Measurements from ENCODE around the gene SCN10A. TPM values are rescaled to one million over a fixed set of nuclear protein-coding genes. Genes with fewer than 3 reads are reported as not detected.

The SCN10A gene
- total and polyA plus RNA-seq, 9 donors, result 0.05 TPM; not detected in 8

DNA sequence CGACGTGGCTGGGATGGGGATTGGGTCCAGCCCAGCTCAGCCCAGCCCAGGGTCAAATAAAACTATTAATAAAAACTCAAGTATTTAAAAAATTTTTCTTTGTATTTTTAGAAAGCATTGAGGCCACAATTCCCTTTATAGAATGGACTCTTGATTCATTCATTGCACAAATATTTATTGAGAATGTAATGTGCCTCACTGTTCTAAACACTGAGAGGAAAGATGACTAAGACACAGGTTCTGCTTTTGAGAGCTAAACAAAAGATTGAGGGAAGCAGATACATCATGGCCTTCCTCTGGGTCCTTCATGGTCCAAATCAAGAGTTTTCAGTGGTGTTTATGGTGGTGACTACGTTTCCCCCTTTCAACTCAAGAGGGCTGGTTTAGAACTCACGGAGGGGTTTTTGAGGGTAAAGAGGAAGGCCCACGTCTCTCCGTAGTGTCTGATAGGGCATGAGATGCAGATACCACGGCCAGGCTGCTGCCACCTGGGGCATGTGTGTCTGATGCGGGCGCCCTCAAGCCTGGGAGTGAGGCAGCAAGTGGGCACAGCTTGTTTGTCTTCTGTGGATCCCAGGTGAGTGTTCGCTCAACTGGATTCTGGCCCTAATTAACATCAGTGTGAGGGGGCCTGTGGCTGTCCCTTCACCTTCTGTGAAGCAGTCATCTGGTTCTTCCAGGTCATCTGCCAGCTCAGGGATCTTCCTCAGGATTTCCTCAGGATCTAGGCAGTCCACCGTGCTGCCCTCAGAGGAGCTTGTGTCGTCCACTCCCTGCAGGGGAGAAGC is 93.0 kb downstream of the SCN10A start:
- Histone ChIP-seq H3K27me3 (no peaks in the 10 kb centered on the region), H3K4me3 (no peak overlapping the region), H3K4me1 (ENCODE audit: insufficient read depth) (no peaks in the 10 kb centered on the region), H3K27ac (no peak overlapping the region), H3K9me3 (no peaks in the 10 kb centered on the region), H3K36me3 (no peaks in the 10 kb centered on the region)
- DNase-seq, result no peak
- no peak for TF ChIP-seq POLR2A (IDR thresholded peaks at IDR 0.05)
- TF ChIP-seq, protein P1, sequence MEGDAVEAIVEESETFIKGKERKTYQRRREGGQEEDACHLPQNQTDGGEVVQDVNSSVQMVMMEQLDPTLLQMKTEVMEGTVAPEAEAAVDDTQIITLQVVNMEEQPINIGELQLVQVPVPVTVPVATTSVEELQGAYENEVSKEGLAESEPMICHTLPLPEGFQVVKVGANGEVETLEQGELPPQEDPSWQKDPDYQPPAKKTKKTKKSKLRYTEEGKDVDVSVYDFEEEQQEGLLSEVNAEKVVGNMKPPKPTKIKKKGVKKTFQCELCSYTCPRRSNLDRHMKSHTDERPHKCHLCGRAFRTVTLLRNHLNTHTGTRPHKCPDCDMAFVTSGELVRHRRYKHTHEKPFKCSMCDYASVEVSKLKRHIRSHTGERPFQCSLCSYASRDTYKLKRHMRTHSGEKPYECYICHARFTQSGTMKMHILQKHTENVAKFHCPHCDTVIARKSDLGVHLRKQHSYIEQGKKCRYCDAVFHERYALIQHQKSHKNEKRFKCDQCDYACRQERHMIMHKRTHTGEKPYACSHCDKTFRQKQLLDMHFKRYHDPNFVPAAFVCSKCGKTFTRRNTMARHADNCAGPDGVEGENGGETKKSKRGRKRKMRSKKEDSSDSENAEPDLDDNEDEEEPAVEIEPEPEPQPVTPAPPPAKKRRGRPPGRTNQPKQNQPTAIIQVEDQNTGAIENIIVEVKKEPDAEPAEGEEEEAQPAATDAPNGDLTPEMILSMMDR (IDR thresholded peaks at IDR 0.05), result no peak
- no peak for TF ChIP-seq EP300 (IDR thresholded peaks at IDR 0.05)
- intact Hi-C loops (cut with DNase I), result no loop called here
- WGBS, 3 donors, result 68 to 76% (median 69%) methylated on average over 12 of the region's 12 CpGs

DNA sequence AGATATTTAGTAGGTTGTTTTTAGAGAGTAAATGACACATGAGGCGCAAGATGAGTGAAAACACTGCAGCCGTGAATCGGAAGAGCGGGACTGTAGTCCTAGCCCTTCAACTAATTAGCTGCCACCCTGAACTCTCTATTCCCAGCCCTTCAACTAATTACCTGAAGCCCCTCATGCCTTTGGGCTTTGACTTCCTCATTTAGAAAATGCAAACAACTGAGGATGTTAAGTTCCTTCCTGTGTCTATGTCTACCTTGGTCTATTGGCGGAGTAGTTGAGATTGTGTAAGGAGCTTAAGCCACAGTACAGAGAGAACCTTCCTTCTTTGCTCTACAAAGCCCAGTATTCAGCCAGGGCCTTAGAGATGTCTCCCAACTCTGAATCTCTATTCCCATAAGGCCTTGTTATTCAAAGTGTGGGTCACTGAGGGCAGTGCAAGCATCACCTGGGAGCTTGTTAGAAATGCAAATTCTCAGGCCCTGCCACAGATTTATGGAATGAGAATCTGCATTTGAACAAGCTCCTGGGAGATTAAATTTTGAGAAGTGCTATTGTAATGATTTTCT is 94.7 kb downstream of the SCN10A start:
- Histone ChIP-seq H3K36me3 (no peaks in the 10 kb centered on the region), H3K9me3 (no peaks in the 10 kb centered on the region), H3K27ac (no peak overlapping the region), H3K4me3 (no peak overlapping the region), H3K27me3 (no peaks in the 10 kb centered on the region), H3K4me1 (ENCODE audit: insufficient read depth) (no peaks in the 10 kb centered on the region)
- WGBS, 3 donors, result 90 to 93% (median 92%) methylated on average over 5 of the region's 5 CpGs
- TF ChIP-seq EP300 (IDR thresholded peaks at IDR 0.05), result no peak
- TF ChIP-seq, protein P1 (IDR thresholded peaks at IDR 0.05), result no peak
- TF ChIP-seq POLR2A (IDR thresholded peaks at IDR 0.05), result no peak
- DNase-seq, result no peak
- intact Hi-C loops (cut with DNase I), result no loop called here

DNA sequence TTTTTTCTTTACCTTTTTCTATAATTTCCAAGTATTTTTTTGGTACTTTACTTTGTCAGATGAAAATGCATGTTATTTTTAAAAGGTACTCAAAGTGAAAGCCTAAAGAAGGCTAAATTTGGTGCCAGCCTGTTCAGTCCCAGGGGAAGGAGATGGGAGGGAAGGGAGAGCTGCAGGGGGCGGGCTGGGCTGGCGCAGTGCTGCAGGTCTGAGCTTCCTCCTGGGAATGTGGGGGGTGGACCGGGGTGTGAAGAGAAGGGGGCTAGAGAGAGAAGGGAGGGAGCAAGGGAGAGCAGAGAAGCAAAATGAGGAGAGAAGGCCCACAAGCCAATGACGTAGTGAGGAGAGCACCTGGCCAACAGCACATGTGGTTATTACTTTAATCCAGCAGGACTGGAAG is 95.6 kb downstream of the SCN10A start:
- H3K9me3 ChIP-seq, result no peaks in the 10 kb centered on the region
- no peak for DNase-seq
- H3K4me3 ChIP-seq, result no peak overlapping the region
- no peak overlapping the region for H3K27ac ChIP-seq
- no peaks in the 10 kb centered on the region for H3K27me3 ChIP-seq
- WGBS, 3 donors, result 38 to 45% (median 41%) methylated on average over 4 of the region's 4 CpGs
- intact Hi-C loops (cut with DNase I), result no loop called here
- H3K36me3 ChIP-seq, result no peaks in the 10 kb centered on the region
- H3K4me1 ChIP-seq (ENCODE audit: insufficient read depth), result no peaks in the 10 kb centered on the region
- TF ChIP-seq POLR2A (IDR thresholded peaks at IDR 0.05) (no peak), EP300 (IDR thresholded peaks at IDR 0.05) (no peak)
- TF ChIP-seq, protein P1 (IDR thresholded peaks at IDR 0.05), result no peak

DNA sequence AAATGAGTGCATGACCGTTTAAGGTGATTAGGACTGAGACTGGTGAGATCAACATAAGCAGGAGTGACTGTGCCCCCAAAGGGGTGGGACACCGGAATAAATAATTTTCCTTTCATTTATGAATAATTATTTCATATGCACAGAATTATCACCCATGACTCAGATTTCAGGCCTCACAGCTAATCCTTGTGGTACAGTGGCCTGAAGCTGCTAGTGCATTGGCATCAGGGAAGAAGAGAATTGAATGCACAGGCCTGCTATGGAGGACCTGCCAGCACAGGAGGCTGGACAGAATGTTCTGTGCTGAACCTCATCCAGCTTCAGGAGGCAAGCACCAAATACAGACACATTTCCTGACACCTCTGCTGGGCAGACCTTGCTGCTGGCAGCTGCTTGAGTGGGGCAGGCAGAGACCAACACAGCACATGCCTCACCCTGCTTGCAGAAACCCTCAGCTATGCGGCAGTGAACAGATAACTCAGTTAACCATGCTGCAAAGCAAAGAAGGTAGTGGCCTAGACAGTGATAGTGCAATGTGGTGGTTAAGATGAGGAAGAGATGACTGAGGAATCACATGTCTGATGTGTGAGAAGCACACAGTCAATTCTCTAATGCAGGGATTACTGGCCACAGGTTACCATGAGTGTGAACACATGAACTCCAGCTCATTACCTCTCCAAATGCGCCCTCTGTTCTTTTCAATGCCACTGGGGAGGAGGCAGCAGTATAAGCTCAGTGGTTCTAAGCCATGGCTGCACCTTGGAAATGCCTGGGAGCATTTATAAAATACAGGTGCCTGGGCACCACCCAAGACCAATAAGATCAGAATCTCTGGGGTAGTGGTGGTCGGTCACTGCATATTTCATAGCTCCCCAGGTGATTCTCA is 98.4 kb downstream of the SCN10A start:
- Histone ChIP-seq H3K27ac (no peak overlapping the region), H3K4me3 (no peak overlapping the region), H3K9me3 (no peaks in the 10 kb centered on the region), H3K4me1 (ENCODE audit: insufficient read depth) (no peaks in the 10 kb centered on the region), H3K27me3 (no peaks in the 10 kb centered on the region), H3K36me3 (no peaks in the 10 kb centered on the region)
- intact Hi-C loops (cut with DNase I), result no loop called here
- DNase-seq, result no peak
- 73 to 84% (median 81%) methylated on average over 5 of the region's 5 CpGs for WGBS, 3 donors
- TF ChIP-seq, protein P1 (IDR thresholded peaks at IDR 0.05), result no peak
- TF ChIP-seq POLR2A (IDR thresholded peaks at IDR 0.05), result no peak
- no peak for TF ChIP-seq EP300 (IDR thresholded peaks at IDR 0.05)

All from ovary (tissue), 9 donors.